H1 (cell line): ENCODE data around the gene LRRC28.

Source experiments
- ATF2 ChIP-seq: IDR thresholded peaks from 2 replicates; pipeline ENCODE4 v1.6.1; 2012; ENCODE audit warnings: low read length, inconsistent platforms
- CTCF ChIP-seq, 3 experiments: IDR thresholded peaks; 1 replicate in 2 of 3; 2 replicates in 1 of 3; pipeline versions ENCODE4 v1.5.1 to v1.6.1; 2011; ENCODE audit warnings: low read length in 3 of 3, mild to moderate bottlenecking in 3 of 3, inconsistent platforms in 2 of 3, low read depth in 1 of 3, moderate library complexity in 1 of 3; ENCODE audit not compliant: insufficient read depth in 1 of 3; ENCODE audit errors: control extremely low read depth in 1 of 3
- EZH2 ChIP-seq: fragments of 200-600 bp; sonication (generic); IDR thresholded peaks from 2 replicates; pipeline ENCODE4 v1.7.1; 2012; ENCODE audit warnings: low read depth, mild to moderate bottlenecking, moderate library complexity, low read length, inconsistent platforms; ENCODE audit not compliant: severe bottlenecking
- GTF2F1 ChIP-seq: IDR thresholded peaks from 2 replicates; pipeline ENCODE4 v1.6.1; 2012; ENCODE audit warnings: low read depth, low read length, improper control_type of control experiment, borderline replicate concordance
- SIN3A ChIP-seq, 2 experiments: IDR thresholded peaks in 1 of 2; conservative IDR thresholded peaks in 1 of 2; 2 replicates each; pipeline ENCODE4 v1.6.1; 2011 to 2012; ENCODE audit warnings: low read length in 2 of 2, improper control_type of control experiment in 1 of 2, low read depth in 1 of 2, mild to moderate bottlenecking in 1 of 2
- YY1 ChIP-seq: IDR thresholded peaks from 2 replicates; pipeline ENCODE4 v1.6.1; 2011; ENCODE audit warnings: low read depth, mild to moderate bottlenecking, low read length

GRCh38 chr15:99335508-99335907 is 84.2 kb downstream of the LRRC28 start:
- no peak for TF ChIP-seq EZH2
- TF ChIP-seq CTCF (IDR thresholded peaks at IDR 0.05; ENCODE audit: control extremely low read depth in 1 of 3, insufficient read depth in 1 of 3, low read depth in 1 of 3, low read length in 3 of 3) = no peak
- no peak for TF ChIP-seq GTF2F1
- no peak for TF ChIP-seq SIN3A (conservative IDR thresholded peaks at IDR 0.05 in 1 of 2, IDR thresholded peaks at IDR 0.05 in 1 of 2; ENCODE audit: low read depth in 1 of 2, low read length in 2 of 2)
- TF ChIP-seq YY1 = no peak
- no peak for TF ChIP-seq ATF2
